Stimulated activated CD8-positive, alpha-beta memory T cell treated with anti-CD3 and anti-CD28 coated beads, Interleukin-12 subunit alpha, Interleukin-12 subunit beta, amount 100 ng/mL, for 1 hour (primary cell): ENCODE results near the gene NKX2-4.
"Not testable (repeated sequence)": the region's sequence is repeated elsewhere in the genome, so short reads cannot be mapped to it uniquely, and the experiment has no call there.

Source experiments
- DNase-seq: peaks from one replicate; pipeline ENCODE4 v3.0.0-alpha.2; 2020; ENCODE audit warnings: low read depth

NKX2-4 gene

DNA sequence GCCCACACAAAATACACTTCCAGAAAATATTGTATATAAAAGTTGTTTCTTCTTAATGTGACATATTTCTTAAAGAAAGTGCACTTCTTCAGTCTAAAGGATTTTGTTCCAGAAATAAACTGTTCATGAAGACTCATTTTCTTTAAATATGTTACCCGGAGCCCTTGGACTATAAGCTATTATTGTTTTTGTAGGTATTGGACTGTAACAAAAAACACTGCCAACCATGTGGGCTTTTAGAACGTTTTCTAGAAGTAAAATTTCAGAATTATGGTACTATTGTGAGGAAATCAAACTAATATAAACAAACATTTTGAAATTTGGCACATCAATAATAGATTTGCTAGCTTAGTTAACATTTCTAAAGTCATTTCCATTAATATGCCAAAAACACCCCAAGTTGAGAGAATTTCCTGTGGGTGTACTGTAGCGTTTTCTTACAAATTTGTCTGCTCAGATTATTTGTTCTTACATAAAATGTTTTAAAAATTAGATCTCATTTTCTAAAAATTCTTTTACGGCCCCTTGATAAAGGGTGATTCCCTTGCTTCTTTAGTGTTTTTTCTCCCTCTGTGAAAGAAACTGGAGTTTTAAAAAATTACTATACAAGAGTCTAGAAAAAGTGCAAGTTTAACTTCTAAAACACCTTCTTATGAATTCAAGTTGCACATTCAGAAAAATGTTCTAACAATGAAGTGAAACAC is 3.4 kb downstream of the NKX2-4 start:
- no peak for DNase-seq

DNA sequence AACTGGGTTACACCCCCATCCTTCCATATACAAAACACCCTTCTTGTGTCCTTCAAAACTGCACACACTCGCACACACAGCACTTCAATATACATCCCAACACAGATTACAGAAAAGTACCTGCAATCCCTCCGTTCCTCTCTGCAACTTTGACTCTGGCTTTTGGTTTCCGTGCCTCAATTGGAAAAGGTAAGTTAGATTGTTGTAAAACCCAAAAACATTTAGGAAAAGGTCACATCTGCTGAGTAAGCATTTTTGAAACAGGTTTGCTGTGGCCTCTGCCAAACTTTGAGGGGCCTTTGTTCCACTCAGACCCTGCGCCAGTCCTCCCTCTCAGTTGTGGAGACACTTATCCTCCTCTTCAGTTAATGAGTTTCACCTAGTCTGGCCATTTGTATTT is 4.2 kb downstream of the NKX2-4 start:
- DNase-seq = no peak

DNA sequence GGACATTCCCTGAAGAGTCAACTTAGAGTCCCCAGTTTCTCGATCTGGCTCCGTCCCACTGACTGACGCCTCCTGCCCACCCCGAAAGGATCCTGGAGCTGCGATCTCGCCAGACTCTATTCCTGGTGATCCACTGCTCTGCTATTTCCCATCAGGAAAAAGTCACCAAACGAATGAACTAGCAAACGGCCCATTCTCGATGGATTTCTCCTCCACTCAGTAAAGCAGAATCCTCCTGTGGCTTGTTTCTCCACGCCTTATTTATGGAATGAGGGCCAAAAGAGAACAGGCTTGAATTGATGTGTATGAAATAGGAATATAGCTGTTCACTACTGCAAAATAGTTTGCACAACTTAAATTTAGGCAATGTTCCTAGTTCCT is 5.4 kb downstream of the NKX2-4 start:
- no peak for DNase-seq

DNA sequence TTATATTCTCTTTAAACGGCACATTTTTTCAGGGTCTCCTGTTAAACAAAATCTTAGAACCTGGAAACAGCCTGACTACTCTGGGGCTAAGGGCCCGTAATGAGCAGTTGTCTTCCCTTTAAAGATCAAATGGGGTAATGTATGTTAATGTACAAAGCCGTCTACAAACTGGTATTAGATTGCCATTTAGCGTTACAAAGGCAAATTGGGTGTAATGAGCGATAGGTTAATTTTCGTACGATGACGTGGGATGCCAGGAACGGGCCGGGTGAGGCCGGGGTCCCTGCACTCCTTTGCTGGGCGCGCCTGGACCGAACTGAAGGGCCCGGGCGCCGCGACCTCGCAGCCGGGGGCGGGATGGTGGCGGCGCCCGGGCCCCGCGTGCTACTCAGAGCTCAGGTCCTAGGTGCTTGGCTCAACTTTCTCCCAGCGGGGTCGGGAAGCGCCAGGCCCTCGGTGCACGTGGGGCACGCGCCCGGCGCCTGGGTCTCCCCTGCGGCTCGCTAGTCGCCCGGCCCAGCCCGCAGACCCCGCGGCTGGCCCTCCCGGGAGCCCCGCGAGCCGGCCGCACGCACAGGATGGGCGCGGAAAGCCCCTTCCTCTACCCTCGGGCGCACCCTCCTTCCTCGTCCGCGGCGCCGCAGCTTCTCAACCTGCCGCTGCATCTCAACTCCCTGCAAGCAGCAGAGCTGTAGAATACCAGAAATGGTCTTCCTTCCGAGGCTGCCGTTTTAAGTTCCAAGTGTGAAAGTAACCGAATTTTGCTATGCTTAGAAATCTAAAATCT is 5.9 kb downstream of the NKX2-4 start:
- no peak for DNase-seq

DNA sequence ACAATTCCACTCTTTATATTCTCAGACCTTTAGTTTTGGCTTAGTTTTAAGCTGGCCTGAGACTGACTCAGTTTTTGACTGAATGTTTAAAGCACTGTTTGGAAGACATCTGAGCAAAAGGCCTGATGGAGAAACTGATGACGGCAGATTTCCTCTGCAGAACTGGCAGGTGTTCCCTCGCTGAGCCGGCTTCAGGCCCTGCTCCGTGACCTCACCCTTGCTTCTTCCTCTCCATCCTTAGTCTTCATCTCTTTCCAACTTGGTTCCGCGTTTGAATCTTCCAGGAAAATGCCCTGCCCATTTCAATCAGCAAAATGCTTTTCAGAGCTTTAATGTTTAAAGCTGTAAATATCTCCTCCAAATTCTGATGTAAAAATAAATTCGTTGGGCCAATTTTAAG is 6.6 kb downstream of the NKX2-4 start:
- DNase-seq = no peak

DNA sequence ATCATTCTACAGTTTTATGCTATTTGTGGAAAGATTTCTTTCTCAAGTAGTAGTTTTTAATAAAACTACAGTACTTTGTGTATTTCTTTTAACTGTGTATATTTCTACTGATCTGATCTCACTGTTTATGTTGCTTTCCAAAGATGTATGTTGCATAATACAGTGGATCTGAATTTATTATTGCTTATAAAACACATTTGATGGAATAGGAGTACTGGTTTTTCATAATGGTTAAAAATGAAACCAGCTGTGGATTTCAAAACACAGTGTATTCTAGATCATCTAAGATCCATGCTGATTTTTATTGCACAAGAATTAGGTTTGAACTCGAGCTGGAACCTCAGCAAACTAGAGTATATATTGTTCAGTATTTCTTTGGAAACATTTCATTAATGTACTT is 8.0 kb downstream of the NKX2-4 start:
- DNase-seq = no peak

DNA sequence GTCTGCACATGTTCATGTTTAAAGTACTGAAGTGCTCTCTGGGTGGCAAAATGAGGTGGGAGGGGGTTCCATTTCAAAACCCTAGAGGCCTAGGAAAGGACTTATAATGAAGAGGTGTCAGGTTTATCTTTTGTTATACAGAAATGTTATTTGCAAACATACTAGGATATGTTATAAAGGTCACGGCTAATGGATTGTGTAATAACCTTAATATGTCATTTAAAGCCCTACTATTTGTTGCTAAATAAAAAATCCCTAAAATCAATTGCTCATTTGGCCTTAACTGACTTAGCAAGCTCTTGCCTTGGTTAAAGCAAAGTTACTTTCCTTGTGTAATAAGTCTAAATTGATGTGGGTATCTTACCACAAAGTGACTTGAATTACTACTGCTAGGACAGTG is 8.8 kb downstream of the NKX2-4 start:
- no peak for DNase-seq

DNA sequence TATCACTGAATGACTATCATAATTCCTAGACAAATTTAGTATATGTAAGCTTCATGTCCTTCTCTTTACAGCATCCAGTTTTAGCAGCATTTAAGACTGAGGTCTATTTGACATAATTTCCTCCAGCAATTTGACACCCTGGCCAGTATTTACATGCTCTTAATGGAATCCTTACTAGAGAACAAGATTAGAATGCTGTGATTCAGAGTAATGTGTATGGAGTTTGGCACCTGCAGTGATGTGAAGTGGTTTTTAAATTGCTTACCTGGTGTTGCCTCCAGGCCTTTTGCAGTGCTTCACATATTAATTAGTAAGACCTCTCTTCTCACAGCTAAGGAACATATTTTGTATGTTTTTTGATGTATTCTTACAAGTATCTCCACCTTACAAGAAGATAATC is 9.8 kb downstream of the NKX2-4 start:
- no peak for DNase-seq

DNA sequence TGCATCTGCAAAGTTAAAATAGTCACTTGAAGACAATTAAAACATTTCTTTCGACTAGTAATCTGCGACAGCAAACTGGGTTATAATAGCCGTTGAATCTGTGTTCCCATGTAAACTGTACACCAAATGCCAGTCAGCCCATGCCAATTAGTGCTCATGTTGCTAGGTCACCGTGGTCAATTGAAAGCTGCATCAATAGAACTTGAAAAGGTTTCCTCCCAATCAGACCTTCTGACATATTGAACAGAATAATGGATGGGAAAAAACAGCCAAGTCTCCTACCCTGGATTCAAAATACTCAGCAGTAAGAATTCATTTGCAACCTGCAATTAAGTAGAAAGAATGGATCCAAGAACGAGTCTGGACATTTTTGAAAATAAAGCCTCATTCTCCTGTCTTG is 11.2 kb downstream of the NKX2-4 start:
- no peak for DNase-seq

DNA sequence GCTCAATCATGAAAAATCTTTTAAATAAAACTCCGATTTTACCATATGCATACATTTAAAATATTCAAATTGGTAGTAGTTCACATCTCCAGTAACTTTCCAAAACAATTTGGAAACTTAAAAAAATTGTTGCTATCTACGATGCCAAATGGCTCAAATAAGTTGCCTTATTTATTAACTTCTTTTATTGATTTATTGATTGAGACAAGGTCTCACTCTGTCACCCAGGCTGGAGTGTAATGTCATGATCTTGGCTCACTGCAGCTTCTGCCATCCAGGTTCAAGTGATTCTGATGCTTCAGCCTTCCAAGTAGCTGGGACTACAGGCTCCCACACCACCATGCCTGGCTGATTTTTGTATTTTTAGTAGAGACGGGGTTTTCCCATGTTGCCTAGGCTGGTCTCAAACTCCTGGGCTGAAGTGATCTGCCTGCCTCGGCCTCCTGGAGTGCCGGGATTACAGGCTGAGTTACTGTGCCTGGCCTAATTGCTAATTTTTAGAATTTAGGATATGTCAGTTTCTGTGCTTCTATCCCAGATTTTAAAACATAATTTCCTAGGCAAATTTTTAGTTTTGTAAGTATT is 12.9 kb downstream of the NKX2-4 start:
- no peak for DNase-seq

DNA sequence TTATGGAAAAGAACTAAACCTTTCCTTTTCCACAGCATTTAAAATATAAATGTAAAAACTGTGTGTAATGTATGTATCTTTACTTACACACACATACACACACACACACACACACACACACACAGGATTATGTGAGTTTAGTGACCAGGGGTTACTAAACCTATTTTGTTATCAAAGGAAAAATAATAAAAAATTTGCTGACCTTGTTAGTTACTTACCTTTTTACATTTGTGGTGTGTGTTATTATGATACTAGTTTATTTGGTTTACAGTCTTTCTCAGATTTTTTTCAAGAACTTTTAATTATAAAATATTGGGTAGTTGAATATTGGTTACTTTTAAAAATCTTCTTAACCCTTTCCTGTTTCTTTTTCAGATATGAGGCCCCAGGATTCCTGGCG is 15.7 kb downstream of the NKX2-4 start:
- no peak for DNase-seq

DNA sequence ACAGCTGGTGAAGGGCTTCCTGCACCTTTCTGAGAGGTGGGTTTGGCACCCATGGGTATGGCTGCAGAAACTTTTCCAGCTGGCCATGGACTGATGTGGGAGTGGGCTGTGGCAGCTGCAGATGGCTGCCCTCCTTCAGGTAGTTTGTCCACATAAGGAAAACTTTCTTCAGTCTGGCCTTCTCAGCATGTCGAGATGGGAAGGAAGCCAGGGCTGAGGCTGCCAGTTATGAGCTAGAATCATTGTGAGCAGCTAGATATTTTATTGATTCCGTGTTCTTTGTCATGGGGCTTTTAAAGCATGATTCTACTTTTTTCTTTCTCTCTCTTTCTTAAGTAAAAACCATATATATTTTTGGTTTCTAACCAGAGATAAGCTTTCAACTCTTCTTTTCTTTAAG is 16.6 kb downstream of the NKX2-4 start:
- DNase-seq = no peak

DNA sequence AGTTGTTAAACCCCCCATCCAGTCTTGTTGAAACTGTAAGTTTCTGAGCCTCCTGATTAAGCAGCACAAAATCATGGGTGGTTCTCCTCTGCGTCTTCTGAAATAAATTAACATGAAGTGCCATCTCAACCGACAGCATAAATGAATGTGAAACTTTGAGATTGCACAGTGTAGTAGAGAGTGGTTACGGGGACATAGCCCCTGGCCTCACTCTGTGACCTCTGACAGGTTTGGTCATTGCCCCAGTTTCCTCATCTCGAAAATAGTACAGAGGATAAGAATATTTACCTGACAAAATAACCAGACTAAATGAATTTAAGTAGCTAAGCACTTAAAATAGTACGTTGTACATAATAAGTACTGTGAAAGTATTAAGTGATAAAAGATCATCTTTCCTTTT is 19.1 kb downstream of the NKX2-4 start:
- DNase-seq = no peak

DNA sequence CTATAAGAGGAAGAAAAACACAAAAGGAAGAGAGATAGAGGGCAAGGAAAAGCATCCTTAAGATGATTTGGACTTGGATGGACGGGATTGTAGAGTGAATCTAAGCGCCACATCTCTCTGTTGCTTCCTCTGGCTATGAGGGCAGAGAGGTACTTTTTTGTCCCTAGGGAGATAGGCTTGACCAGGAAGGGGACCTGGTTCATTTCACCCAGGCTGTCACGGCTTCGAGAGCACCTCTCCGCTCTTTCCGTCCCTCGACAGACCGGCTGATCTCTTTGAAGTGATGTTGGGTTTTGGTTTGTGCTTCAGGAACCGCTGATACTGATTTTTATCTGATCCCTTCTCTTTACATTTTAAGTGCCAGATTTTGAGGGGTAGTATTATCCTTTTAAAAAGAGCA is 19.6 kb downstream of the NKX2-4 start:
- no peak for DNase-seq

DNA sequence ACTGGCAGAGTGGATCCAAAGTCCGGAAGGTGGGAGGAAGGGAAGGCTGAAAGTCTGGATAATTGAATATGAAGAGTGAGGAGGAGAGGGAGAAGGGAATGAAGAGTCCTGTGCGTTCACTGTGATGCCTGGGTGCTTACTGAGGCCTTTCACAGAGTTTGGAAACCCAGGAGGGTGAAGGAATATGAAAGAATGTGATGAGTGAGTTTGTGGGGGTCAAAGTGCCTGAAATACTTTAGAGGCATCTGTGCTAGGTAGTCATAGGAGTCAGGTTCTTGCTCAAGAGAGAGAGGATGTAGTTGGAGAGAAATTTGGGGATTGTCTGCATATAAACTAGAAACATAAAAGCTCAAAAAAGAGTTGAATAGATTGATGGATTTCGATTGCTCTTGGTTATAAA is 20.7 kb downstream of the NKX2-4 start:
- no peak for DNase-seq

DNA sequence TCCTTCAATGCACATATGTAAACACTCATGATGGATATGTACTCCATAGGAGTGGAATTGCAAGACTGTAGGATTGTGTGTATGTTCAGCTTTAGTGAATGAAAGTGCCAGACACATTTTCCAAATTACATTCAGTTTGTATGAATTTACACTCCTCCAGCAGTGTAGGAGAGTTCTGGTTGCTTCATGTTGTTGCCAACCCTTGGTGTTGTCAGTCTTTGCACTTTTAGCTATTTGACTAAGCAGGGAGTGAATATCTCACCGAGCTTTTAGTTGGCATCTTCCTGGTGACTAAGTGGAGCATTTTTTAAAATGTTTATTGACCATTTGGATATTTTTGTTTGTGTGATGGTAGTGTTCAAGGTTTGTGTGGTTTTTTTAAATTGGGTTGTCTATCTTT is 23.9 kb downstream of the NKX2-4 start:
- DNase-seq = no peak

DNA sequence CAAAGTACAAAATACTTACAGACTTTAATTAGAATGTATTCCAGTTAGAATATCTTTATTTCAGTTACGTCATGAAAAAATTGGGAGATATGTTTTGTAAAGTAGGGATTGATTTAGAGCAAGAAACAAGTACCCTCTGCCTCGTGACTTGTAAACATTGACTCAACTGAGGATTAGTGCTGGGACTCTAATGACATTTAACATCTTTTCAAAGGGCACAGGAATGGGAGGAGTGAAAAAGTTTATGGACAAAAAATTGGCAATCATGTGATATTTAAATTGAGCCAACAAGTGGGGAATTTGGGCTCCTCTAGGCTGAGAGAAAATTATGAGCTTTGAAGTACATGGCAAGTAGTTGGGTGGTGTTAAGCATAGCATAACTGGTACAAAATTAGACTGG is 25.3 kb downstream of the NKX2-4 start:
- DNase-seq = no peak

DNA sequence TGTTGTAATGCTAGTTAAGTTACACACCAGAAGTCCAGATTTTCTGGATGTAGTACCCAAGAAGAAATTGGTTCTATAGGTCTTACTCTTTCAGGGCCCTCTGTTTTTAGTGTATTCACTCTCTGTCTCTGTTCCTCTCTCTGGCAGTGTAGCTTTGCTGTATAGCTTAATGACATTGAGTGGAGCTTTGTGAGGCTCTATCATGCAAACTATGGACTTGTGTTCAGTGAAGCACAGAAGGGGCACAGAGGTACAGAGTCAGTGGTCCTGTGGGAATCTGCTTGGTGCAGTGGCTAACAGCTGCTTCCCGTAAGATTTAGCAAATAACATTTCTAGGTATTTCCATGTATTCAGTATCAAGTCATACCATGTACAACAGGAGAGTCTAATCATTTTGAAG is 26.1 kb downstream of the NKX2-4 start:
- no peak for DNase-seq

DNA sequence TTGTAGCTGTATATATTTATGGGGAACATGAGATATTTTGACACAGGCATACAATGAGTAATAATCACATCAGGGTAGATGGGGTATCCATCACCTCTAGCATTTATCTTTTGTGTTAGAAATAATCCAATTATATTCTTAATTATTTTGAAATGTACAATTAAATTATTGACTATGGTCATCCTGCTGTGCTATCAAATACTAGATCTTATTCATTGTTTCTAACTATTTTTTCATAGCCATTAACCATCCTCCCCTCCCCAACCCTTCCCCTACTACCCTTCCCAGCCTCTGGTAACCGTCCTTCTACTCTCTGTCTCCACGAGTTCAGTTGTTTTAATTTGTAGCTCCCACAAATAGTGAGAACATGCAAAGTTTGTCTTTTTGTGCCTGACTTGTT is 28.5 kb downstream of the NKX2-4 start:
- no peak for DNase-seq

DNA sequence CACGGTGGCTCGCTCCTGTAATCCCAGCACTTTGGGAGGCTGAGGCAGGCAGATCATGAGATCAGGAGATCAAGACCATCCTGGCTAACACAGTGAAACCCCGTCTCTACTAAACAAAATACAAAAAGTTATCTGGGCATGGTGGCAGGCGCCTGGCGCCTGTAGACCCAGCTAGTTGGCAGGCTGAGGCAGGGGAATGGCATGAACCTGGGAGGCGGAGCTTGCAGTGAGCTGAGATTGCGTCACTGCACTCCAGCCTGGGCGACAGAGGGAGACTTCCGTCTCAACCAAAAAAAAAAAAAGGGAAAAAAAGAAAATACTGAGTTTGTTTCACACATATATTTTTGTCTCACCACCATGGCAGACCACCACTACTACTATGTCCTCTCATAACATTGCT is 31.1 kb downstream of the NKX2-4 start:
- DNase-seq = not testable (repeated sequence)

DNA sequence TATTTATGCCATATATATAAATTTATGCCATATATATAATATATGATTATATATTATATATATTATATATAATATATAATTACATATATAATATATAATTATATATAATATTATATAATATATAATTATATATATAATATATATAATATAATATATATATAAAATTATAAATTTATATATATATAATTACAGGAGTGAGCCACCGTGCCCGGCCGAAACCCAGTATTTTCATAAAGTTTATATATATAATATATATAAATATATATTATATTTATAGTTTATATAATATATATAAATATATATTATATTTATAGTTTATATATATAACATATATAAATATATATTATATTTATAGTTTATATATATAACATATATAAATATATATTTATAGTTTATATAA is 31.6 kb downstream of the NKX2-4 start:
- no peak for DNase-seq

DNA sequence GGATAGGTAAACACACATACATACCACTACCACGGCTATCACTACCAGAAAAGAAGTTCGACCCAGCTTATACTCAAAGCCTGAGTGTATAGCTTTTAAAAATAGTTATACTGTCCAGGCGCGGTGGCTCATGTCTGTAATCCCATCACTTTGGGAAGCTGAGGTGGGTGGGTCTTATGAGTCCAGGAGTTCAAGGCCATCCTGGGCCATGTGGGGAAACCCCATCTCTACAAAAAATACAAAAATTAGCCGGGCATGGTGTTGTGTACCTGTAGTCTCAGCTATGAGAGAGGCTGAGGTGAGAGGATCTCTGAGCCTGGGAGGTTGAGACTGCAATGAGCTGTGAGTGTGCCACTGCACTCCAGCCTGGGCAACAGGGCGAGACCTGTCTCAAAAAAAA is 32.9 kb downstream of the NKX2-4 start:
- no peak for DNase-seq

DNA sequence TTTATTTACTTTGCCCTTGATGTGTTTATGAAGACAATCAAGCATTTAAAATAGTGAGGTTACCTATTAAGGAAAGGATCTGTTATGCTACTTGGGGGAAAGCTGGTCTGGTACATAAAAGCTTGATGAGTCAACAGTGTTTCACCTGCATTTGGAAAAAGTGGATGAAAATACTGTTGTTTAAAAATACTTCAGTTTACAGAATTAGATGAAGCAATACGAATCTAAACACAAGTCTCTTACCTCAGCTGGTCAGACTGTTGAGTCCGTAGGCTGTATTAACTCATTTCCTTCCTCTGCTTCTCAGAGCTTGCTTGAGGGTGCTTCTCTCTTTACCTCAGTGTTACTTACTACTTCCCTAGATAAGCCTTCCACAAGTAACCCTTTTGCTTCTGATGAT is 36.1 kb downstream of the NKX2-4 start:
- no peak for DNase-seq

DNA sequence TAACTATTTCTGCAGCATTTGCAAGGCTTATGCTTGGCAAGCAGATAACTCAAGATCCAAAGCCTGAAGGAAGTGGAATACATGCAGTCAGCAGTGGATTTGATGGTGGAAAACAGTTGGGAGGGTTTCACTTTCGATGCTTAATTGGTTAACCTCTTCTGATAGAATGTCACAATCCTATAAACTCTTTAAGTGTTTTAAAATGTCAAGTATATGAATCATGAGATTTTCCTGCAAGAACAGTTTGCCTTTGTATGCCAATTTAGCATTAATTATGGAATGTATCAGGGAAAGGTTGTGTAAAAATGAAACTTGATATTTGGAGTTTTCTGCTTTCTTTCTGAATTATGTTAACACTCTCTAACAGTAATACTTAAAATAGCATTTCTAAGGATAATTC is 36.6 kb downstream of the NKX2-4 start:
- DNase-seq = no peak
